Prostate gland (tissue), 2 donors: ENCODE results near the gene P3H2. TPM values are rescaled to one million over a fixed set of nuclear protein-coding genes. Genes with fewer than 3 reads are reported as not detected.

Experiments
- DNase-seq: peaks from one replicate; pipeline ENCODE4 v3.0.0-alpha.2; 2019; ENCODE audit warnings: low spot score
- H3K27ac ChIP-seq, 2 donors: fragments of 200-600 bp; sonication (generic); 2 replicates each; pipeline ENCODE4 v1.5.1; 2017 to 2019
- H3K27me3 ChIP-seq: fragments of 200-600 bp; sonication (generic); replicated peaks from 2 replicates; pipeline ENCODE4 v1.5.1; 2019; ENCODE audit not compliant: insufficient read depth
- H3K36me3 ChIP-seq, 2 donors: fragments of 200-600 bp; sonication (generic); 1 replicate in 1 of 2; 2 replicates in 1 of 2; pipeline versions ENCODE4 v1.5.1 to v1.8.1; 2017 to 2019
- H3K4me1 ChIP-seq: fragments of 200-600 bp; sonication (generic); replicated peaks from 2 replicates; pipeline ENCODE4 v1.5.1; 2019
- H3K4me3 ChIP-seq, 2 donors: fragments of 200-600 bp; sonication (generic); 2 replicates each; pipeline ENCODE4 v1.5.1; 2017 to 2019
- H3K9me3 ChIP-seq: fragments of 200-600 bp; sonication (generic); 2 replicates; pipeline ENCODE4 v1.5.1; 2017
- CTCF ChIP-seq, 4 experiments: fragments of 200-600 bp in 2 of 4; fragments of 450-650 bp in 2 of 4; sonication (generic) in 2 of 4; IDR thresholded peaks; 1 replicate in 3 of 4; 2 replicates in 1 of 4; pipeline ENCODE4 v1.5.1; 2016 to 2019; ENCODE audit warnings: antibody characterized with exemption in 4 of 4, mild to moderate bottlenecking in 2 of 4, moderate library complexity in 2 of 4
- POLR2A ChIP-seq: fragments of 450-650 bp; IDR thresholded peaks from one replicate; pipeline ENCODE4 v1.6.1; 2016; ENCODE audit warnings: antibody characterized with exemption, mild to moderate bottlenecking
- POLR2AphosphoS5 ChIP-seq: sonication (generic); formaldehyde crosslinking; IDR thresholded peaks from one replicate; pipeline ENCODE4 v1.6.1; 2017; ENCODE audit warnings: antibody characterized with exemption
- WGBS: methylation state at CpG from one replicate; pipeline ENCODE4 v1.1.5; 2018; 5-methylcytosine and 5-hydroxymethylcytosine counted together
- intact Hi-C: fragments of 100-400 bp; cut with DNase I; formaldehyde crosslinking; loops from one replicate; pipeline ENCODE4 v1.14.2; 2022
- total RNA-seq, 2 donors: library from RNA; depleted of rRNA; stranded (reverse); fragments of >200 nt; gene quantifications; one replicate each; pipeline ENCODE4 v1.1.0, GENCODE V29; 2016

The P3H2 gene
- total RNA-seq, 2 donors from 2014 or later: 20.6 to 82.8 TPM

- Histone ChIP-seq H3K4me1 (no peaks in the 10 kb centered on the region), H3K4me3 (no peak overlapping the region), H3K9me3 (no peaks in the 10 kb centered on the region), H3K36me3 (no peaks in the 10 kb centered on the region), H3K27ac (no peak overlapping the region), H3K27me3 (no peaks in the 10 kb centered on the region)
- no peak for DNase-seq
- 93% methylated on average over 3 of the region's 3 CpGs for WGBS
- no peak for TF ChIP-seq CTCF (IDR thresholded peaks at IDR 0.05)
- no peak for TF ChIP-seq POLR2AphosphoS5
- TF ChIP-seq POLR2A: no peak
- intact Hi-C loops: no loop called here
These were observed 86.3 kb downstream of the P3H2 start for GRCh38 chr3:190034446-190034845.

- H3K4me3 ChIP-seq: no peak overlapping the region
- H3K27me3 ChIP-seq: no peaks in the 10 kb centered on the region
- 89% methylated on average over 11 of the region's 11 CpGs for WGBS
- TF ChIP-seq POLR2A (no peak), CTCF (IDR thresholded peaks at IDR 0.05) (no peak), POLR2AphosphoS5 (no peak)
- H3K36me3 ChIP-seq: no peaks in the 10 kb centered on the region
- no peaks in the 10 kb centered on the region for H3K4me1 ChIP-seq
- no peaks in the 10 kb centered on the region for H3K9me3 ChIP-seq
- DNase-seq: no peak
- H3K27ac ChIP-seq: peak overlapping the region in 1 of 2 donors; percentile 9
- intact Hi-C loops: no loop called here
These were observed 87.8 kb downstream of the P3H2 start for GRCh38 chr3:190032923-190033322.

GRCh38 chr3:190031887-190032752 lies 88.6 kb downstream of the P3H2 start:
- no peak for DNase-seq
- intact Hi-C loops: no loop called here
- H3K4me3 ChIP-seq: no peak overlapping the region
- H3K36me3 ChIP-seq: no peaks in the 10 kb centered on the region
- H3K9me3 ChIP-seq: no peaks in the 10 kb centered on the region
- no peaks in the 10 kb centered on the region for H3K4me1 ChIP-seq
- WGBS: 33% methylated on average over 1 of the region's 1 CpG
- TF ChIP-seq POLR2A: no peak
- TF ChIP-seq POLR2AphosphoS5: peak; percentile 47
- no peak overlapping the region for H3K27ac ChIP-seq
- no peaks in the 10 kb centered on the region for H3K27me3 ChIP-seq

GRCh38 chr3:190027116-190027515 lies 93.6 kb downstream of the P3H2 start:
- TF ChIP-seq CTCF (IDR thresholded peaks at IDR 0.05) (no peak), POLR2AphosphoS5 (no peak), POLR2A (no peak)
- 94% methylated on average over 3 of the region's 3 CpGs for WGBS
- Histone ChIP-seq H3K9me3 (no peaks in the 10 kb centered on the region), H3K4me1 (no peaks in the 10 kb centered on the region), H3K36me3 (no peaks in the 10 kb centered on the region), H3K27me3 (no peaks in the 10 kb centered on the region), H3K27ac (no peak overlapping the region), H3K4me3 (no peak overlapping the region)
- intact Hi-C loops: no loop called here
- DNase-seq: no peak

GRCh38 chr3:190026154-190026553 lies 94.5 kb downstream of the P3H2 start:
- Histone ChIP-seq H3K9me3 (no peaks in the 10 kb centered on the region), H3K36me3 (no peaks in the 10 kb centered on the region), H3K27me3 (no peaks in the 10 kb centered on the region), H3K4me1 (no peaks in the 10 kb centered on the region), H3K4me3 (no peak overlapping the region), H3K27ac (no peak overlapping the region)
- 83% methylated on average over 6 of the region's 6 CpGs for WGBS
- intact Hi-C loops: no loop called here
- DNase-seq: no peak
- no peak for TF ChIP-seq POLR2A
- TF ChIP-seq CTCF (IDR thresholded peaks at IDR 0.05): no peak
- TF ChIP-seq POLR2AphosphoS5: no peak
